Ishikawa (cell line): ENCODE measurements around the gene TBC1D32.

Experiments used
- CEBPB ChIP-seq: IDR thresholded peaks from 2 replicates; pipeline ENCODE4 v1.6.1; 2012
- CREB1 ChIP-seq: IDR thresholded peaks from 2 replicates; pipeline ENCODE4 v1.6.1; 2012; ENCODE audit warnings: low read depth
- EGR1 ChIP-seq: IDR thresholded peaks from 2 replicates; pipeline ENCODE4 v1.6.1; 2012
- EP300 ChIP-seq: IDR thresholded peaks from 2 replicates; pipeline ENCODE4 v1.6.1; 2012; ENCODE audit warnings: borderline replicate concordance
- FOXM1 ChIP-seq: IDR thresholded peaks from 2 replicates; pipeline ENCODE4 v1.6.1; 2012; ENCODE audit warnings: low read depth, borderline replicate concordance
- NFIC ChIP-seq: IDR thresholded peaks from 2 replicates; pipeline ENCODE4 v1.6.1; 2012
- RAD21 ChIP-seq: IDR thresholded peaks from 2 replicates; pipeline ENCODE4 v1.6.1; 2012; ENCODE audit warnings: low read depth
- TAF1 ChIP-seq: IDR thresholded peaks from 2 replicates; pipeline ENCODE4 v1.6.1; 2012; ENCODE audit warnings: low read depth, mild to moderate bottlenecking
- TCF12 ChIP-seq: IDR thresholded peaks from 2 replicates; pipeline ENCODE4 v1.6.1; 2012; ENCODE audit warnings: low read depth
- TEAD4 ChIP-seq: IDR thresholded peaks from 2 replicates; pipeline ENCODE4 v1.6.1; 2012
- YY1 ChIP-seq: IDR thresholded peaks from 2 replicates; pipeline ENCODE4 v1.6.1; 2012; ENCODE audit warnings: low read depth
- ZBTB7A ChIP-seq: IDR thresholded peaks from 2 replicates; pipeline ENCODE4 v1.6.1; 2012; ENCODE audit warnings: low read depth
- TF ChIP-seq, protein P1 (sequence below): IDR thresholded peaks from 2 replicates; pipeline ENCODE4 v1.6.1; 2012
- TF ChIP-seq, protein P2 (sequence below): IDR thresholded peaks from 2 replicates; pipeline ENCODE4 v1.6.1; 2012
- TF ChIP-seq, protein P3 (sequence below): IDR thresholded peaks from 2 replicates; pipeline ENCODE4 v1.6.1; 2012; ENCODE audit warnings: low read depth, mild to moderate bottlenecking

TBC1D32 gene

DNA sequence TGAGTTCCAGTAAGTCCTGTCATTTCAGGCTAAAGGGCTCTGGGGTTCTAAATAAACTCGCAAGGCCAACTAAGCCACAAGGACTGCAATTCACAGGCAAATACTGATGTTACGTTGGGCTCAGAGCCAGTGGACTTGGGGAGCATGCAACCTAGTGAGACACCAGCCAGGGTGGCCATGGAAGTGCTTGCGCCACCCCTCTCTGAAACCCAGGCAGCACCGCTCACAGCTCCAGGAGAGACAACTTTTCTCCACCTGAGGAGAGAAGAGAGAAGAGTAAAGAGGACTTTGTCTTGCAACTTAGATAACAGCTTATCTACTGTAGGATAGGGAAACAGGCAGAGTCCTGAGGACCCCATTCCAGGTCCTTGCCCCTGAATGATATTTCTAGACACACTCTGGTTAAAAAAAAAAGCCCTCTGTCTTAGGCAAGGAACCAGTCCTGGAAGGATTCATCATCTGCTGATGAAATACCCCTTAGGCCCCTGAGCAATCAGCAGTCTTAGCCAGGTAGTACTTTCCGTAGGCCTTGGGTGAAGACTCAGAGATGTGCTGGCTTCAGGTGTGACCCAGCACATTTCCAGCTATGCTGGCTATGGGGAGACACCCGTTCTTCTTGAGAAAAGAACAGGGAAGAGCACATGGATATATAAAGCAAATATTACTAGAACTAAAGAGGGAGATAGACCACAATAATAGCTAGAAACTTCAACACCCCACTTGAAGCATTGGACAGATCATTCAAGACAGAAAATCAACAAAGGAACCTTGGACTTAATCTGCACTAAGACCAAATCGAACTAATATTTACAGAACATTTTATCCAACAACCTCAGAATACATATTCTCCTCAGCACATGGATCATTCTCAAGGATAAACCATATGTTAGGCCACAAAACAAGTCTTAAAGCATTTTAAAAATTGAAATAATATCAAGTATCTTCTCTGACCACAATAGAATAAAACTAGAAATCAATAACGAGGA, 31.5 kb upstream of the TBC1D32 start:
- TF ChIP-seq EP300 (no peak), ZBTB7A (no peak), TCF12 (no peak), YY1 (no peak), TEAD4 (no peak), NFIC (no peak), CEBPB (no peak)

DNA sequence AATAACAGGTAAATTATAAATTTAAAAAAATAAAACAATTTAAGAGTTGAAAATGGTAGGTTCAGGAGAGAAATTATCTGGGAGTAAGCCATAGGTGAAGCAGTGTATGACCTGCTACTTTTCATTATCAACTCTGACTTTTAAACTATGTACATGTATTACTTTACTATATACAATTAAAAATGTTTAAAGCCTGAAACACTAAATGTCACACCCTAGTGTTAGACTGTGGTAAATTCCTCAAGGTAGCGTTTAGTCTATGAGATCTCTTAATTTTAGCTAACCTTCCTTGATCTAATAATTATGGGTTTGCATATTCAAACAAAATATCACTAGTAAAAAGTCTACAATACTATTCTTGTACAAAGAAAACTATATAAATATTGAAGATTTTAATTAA, 22.3 kb upstream of the TBC1D32 start:
- no peak for TF ChIP-seq RAD21
- TF ChIP-seq, protein P1, sequence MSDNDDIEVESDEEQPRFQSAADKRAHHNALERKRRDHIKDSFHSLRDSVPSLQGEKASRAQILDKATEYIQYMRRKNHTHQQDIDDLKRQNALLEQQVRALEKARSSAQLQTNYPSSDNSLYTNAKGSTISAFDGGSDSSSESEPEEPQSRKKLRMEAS: no peak
- TF ChIP-seq EP300: no peak
- no peak for TF ChIP-seq EGR1
- TF ChIP-seq CEBPB: no peak
- TF ChIP-seq NFIC: no peak
- no peak for TF ChIP-seq TAF1
- no peak for TF ChIP-seq TEAD4

DNA sequence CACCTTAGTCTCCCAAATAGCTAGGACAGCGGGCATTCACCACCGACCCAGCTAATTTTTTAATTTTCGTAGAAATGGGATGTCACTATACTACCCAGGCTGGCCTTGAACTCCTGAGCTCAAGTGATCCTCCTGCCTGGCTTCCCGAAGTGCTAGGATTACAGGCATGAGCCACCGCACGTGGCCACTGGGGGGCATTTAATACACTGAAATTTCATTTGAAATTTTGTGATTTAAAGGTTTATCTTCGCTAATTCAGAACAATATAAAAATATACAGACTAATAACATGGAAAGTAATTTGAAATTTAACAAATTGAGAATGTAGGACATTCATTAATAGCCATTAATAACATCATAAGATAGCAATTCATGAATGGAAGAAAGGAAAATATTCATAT, 20.5 kb upstream of the TBC1D32 start:
- TF ChIP-seq CREB1: no peak
- TF ChIP-seq, protein P2, sequence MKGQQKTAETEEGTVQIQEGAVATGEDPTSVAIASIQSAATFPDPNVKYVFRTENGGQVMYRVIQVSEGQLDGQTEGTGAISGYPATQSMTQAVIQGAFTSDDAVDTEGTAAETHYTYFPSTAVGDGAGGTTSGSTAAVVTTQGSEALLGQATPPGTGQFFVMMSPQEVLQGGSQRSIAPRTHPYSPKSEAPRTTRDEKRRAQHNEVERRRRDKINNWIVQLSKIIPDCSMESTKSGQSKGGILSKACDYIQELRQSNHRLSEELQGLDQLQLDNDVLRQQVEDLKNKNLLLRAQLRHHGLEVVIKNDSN: no peak
- no peak for TF ChIP-seq CEBPB
- no peak for TF ChIP-seq EP300
- TF ChIP-seq NFIC: no peak
- TF ChIP-seq, protein P1: no peak
- TF ChIP-seq FOXM1: no peak
- no peak for TF ChIP-seq EGR1
- no peak for TF ChIP-seq TAF1
- no peak for TF ChIP-seq TEAD4
- no peak for TF ChIP-seq ZBTB7A
- TF ChIP-seq RAD21: no peak
- TF ChIP-seq YY1: no peak

DNA sequence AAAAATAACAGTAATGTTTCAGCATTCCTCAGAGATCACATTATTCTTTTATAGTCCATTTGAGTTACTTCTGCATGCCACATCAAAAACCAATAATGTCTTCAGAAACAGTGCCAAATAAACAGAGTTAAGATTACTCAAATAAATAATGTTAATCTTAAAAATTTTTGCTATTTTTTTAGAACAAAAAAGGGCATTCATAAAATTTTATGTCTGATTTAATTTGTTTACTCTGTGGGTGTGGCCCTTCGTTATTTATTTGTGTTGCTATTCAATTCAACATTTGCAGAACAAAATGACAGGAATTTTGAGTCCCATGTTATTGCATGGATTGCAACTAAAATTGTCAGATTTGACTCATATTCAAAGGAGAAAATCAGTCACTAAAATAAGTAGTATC, 18.7 kb upstream of the TBC1D32 start:
- no peak for TF ChIP-seq RAD21
- TF ChIP-seq, protein P2: no peak
- no peak for TF ChIP-seq CREB1
- TF ChIP-seq NFIC: no peak
- TF ChIP-seq TAF1: no peak
- TF ChIP-seq CEBPB: no peak
- no peak for TF ChIP-seq EGR1
- TF ChIP-seq YY1: no peak
- TF ChIP-seq ZBTB7A: no peak
- no peak for TF ChIP-seq FOXM1

DNA sequence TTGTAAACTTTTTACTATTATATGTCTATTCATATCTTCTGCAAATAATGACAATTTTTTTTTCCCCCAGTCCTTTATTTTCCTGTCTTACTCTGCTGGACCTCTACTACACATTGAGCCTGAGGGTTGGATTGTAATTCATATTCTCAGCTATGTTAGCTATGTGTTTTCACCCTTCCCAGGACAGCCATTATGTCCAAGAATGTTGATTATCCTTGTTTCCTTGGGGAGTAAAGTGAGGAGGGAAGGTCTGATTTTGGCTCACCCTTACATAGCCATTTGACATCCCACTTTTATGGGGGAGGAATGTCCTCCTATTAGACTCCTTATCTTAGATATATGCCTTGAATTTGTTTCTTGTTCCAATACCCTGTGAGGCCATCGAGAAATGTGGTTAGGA, 17.6 kb upstream of the TBC1D32 start:
- TF ChIP-seq, protein P2: no peak
- TF ChIP-seq TEAD4 (no peak), NFIC (no peak), EP300 (no peak), RAD21 (no peak), CREB1 (no peak), ZBTB7A (no peak), FOXM1 (no peak), TAF1 (no peak), TCF12 (no peak), EGR1 (no peak), YY1 (no peak), CEBPB (no peak)
- TF ChIP-seq, protein P1: no peak
- TF ChIP-seq, protein P3, sequence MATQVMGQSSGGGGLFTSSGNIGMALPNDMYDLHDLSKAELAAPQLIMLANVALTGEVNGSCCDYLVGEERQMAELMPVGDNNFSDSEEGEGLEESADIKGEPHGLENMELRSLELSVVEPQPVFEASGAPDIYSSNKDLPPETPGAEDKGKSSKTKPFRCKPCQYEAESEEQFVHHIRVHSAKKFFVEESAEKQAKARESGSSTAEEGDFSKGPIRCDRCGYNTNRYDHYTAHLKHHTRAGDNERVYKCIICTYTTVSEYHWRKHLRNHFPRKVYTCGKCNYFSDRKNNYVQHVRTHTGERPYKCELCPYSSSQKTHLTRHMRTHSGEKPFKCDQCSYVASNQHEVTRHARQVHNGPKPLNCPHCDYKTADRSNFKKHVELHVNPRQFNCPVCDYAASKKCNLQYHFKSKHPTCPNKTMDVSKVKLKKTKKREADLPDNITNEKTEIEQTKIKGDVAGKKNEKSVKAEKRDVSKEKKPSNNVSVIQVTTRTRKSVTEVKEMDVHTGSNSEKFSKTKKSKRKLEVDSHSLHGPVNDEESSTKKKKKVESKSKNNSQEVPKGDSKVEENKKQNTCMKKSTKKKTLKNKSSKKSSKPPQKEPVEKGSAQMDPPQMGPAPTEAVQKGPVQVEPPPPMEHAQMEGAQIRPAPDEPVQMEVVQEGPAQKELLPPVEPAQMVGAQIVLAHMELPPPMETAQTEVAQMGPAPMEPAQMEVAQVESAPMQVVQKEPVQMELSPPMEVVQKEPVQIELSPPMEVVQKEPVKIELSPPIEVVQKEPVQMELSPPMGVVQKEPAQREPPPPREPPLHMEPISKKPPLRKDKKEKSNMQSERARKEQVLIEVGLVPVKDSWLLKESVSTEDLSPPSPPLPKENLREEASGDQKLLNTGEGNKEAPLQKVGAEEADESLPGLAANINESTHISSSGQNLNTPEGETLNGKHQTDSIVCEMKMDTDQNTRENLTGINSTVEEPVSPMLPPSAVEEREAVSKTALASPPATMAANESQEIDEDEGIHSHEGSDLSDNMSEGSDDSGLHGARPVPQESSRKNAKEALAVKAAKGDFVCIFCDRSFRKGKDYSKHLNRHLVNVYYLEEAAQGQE: no peak

DNA sequence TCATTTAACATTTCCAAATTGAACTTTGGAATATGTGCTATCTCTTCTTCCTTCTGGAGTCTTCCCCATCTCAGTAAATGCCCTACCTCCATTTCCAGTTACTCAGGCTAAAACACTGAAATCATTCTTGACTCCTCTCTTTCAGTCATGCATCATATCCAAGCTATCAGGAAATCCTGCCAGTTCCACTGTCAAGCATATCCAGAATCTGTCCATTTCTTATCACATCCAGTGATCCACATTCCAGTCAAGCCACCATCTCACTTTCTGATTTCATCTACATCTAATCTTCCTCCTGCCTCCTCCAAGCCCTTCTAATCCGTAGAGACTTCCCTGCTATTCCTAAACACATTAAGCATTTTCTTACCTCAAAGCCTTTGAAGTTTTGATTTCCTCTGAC, 15.3 kb upstream of the TBC1D32 start:
- TF ChIP-seq NFIC (no peak), TCF12 (no peak), ZBTB7A (no peak), RAD21 (no peak), FOXM1 (no peak), TAF1 (no peak), EGR1 (no peak), EP300 (no peak)
- TF ChIP-seq, protein P1: no peak
- TF ChIP-seq, protein P3: no peak
